Panc1 (cell line): Measurements from ENCODE around the gene LRRC31. TPM values are rescaled to one million over a fixed set of nuclear protein-coding genes. Genes with fewer than 3 reads are reported as not detected.
A peak's percentile ranks its signal among the peaks of the same experiment; 100 is the strongest.

Source experiments
- ATAC-seq: fragments of 200-7000 bp; cut with Tn5 transposase; 2 replicates; pipeline ENCODE4 v1.9.1; 2020; ENCODE audit warnings: mild to moderate bottlenecking, moderate library complexity
- BruUV-seq: library from RNA; stranded (reverse); fragments of 400-500 nt; replicated peaks from 2 replicates; lab custom pipeline; 2021; lab: Mats Ljungman, UMichigan
- CTCF ChIA-PET: fragments of 300-600 bp; sonication (Branson Sonifier 250); formaldehyde crosslinking; loops from one replicate; lab custom pipeline; 2022; ENCODE audit warnings: antibody characterized with exemption; lab: Charles Lee
- POLR2A ChIA-PET: fragments of 300-600 bp; sonication (Branson Sonifier 250); formaldehyde crosslinking; loops from one replicate; lab custom pipeline; 2022; ENCODE audit warnings: antibody characterized with exemption; lab: Charles Lee
- DNase-seq: peaks from one replicate; pipeline ENCODE4 v3.0.0-alpha.2; 2010; ENCODE audit warnings: low read depth, low spot score
- H3K27ac ChIP-seq: 2 replicates; pipeline ENCODE4 v1.5.1; 2011; ENCODE audit warnings: mild to moderate bottlenecking, low read length, inconsistent platforms
- H3K27me3 ChIP-seq: fragments of 200-500 bp; sonication (Bioruptor generic); 2 replicates; pipeline ENCODE4 v1.6.0; 2014; ENCODE audit warnings: low read length, inconsistent platforms; ENCODE audit not compliant: control insufficient read depth, insufficient read depth
- H3K36me3 ChIP-seq: fragments of 200-500 bp; sonication (Bioruptor generic); 2 replicates; pipeline ENCODE4 v1.5.1; 2014; ENCODE audit warnings: inconsistent platforms, mild to moderate bottlenecking, low read length, moderate library complexity; ENCODE audit not compliant: control insufficient read depth, insufficient read depth
- H3K4me1 ChIP-seq: 2 replicates; pipeline ENCODE4 v1.5.1; 2011; ENCODE audit warnings: inconsistent platforms, mild to moderate bottlenecking, low read length, moderate library complexity; ENCODE audit not compliant: control insufficient read depth, insufficient read depth
- H3K4me3 ChIP-seq, 2 experiments: 2 replicates each; pipeline ENCODE4 v1.5.1; 2011 to 2012; ENCODE audit warnings: low read depth in 2 of 2, low read length in 2 of 2, mild to moderate bottlenecking in 2 of 2, inconsistent platforms in 1 of 2, moderate library complexity in 1 of 2
- H3K9me3 ChIP-seq: fragments of 200-500 bp; sonication (Bioruptor generic); 2 replicates; pipeline ENCODE4 v1.5.1; 2014; ENCODE audit warnings: low read depth, mild to moderate bottlenecking, inconsistent platforms, low read length, moderate library complexity; ENCODE audit not compliant: control insufficient read depth, insufficient read depth
- CTCF ChIP-seq: fragments of 450-650 bp; IDR thresholded peaks from 2 replicates; pipeline ENCODE4 v1.5.1; 2017; ENCODE audit warnings: mild to moderate bottlenecking
- POLR2AphosphoS5 ChIP-seq: IDR thresholded peaks from 2 replicates; pipeline ENCODE4 v1.6.1; 2012; ENCODE audit warnings: mild to moderate bottlenecking, low read depth, low read length, moderate library complexity
- REST ChIP-seq, 2 experiments: IDR thresholded peaks; 2 replicates each; pipeline ENCODE4 v1.6.1; 2011 to 2012; ENCODE audit warnings: low read depth in 2 of 2, control low read depth in 1 of 2, low read length in 1 of 2, mild to moderate bottlenecking in 1 of 2, moderate library complexity in 1 of 2; ENCODE audit not compliant: insufficient read depth in 1 of 2
- SIN3A ChIP-seq: IDR thresholded peaks from 2 replicates; pipeline ENCODE4 v1.6.1; 2012; ENCODE audit warnings: low read depth, mild to moderate bottlenecking, low read length, moderate library complexity, borderline replicate concordance; ENCODE audit not compliant: insufficient read depth
- in situ Hi-C: cut with HindIII; loops from 2 replicates; pipeline ENCODE4 v1.10.0; 2016; ENCODE audit warnings: low sequenced_read_pairs, low pct_unique_long_range_greater_than_20kb
- intact Hi-C: fragments of 100-400 bp; cut with micrococcal nuclease; formaldehyde crosslinking; loops from one replicate; pipeline ENCODE4 v1.10.0; 2022; ENCODE audit not compliant: unreplicated experiment
- total RNA-seq: library from RNA; stranded (reverse); gene quantifications from one replicate; pipeline ENCODE4 v1.2.1, GENCODE V29; 2021; ENCODE audit not compliant: unreplicated experiment

The LRRC31 gene
- total RNA-seq, 1 experiment from 2014 or later, result not detected

GRCh38 chr3:169818316-169818715 is 51.4 kb downstream of the LRRC31 start:
- Histone ChIP-seq H3K4me3 (no peak overlapping the region), H3K9me3 (no peaks in the 10 kb centered on the region), H3K27ac (no peak overlapping the region), H3K27me3 (peaks cover 31% of the 10 kb centered on the region), H3K36me3 (no peaks in the 10 kb centered on the region), H3K4me1 (peaks cover 7% of the 10 kb centered on the region; the same call in 1 of the 2 replicates)
- BruUV-seq, result no TSS peak
- ATAC-seq (no peak), DNase-seq (no peak)
- POLR2A ChIA-PET, result no interaction called here
- in situ Hi-C loops (no loop called here), intact Hi-C loops (no loop called here)
- no peak for TF ChIP-seq REST (IDR thresholded peaks at IDR 0.05; ENCODE audit: insufficient read depth in 1 of 2, low read depth in 2 of 2, low read length in 1 of 2)
- no peak for TF ChIP-seq SIN3A
- CTCF ChIA-PET, result no interaction called here

- CTCF ChIA-PET, result no interaction called here
- H3K4me3 ChIP-seq, result no peak overlapping the region
- POLR2A ChIA-PET, result no interaction called here
- intact Hi-C loops, result no loop called here
- in situ Hi-C loops, result no loop called here
- no peak for TF ChIP-seq POLR2AphosphoS5
- H3K9me3 ChIP-seq, result no peaks in the 10 kb centered on the region
- H3K27me3 ChIP-seq, result peaks cover 11% of the 10 kb centered on the region; the same call in 1 of the 2 replicates
- no peak for DNase-seq
- H3K36me3 ChIP-seq, result no peaks in the 10 kb centered on the region
- H3K4me1 ChIP-seq, result peaks cover 17% of the 10 kb centered on the region; the same call in 1 of the 2 replicates
- H3K27ac ChIP-seq, result no peak overlapping the region
- no peak for ATAC-seq
- no TSS peak for BruUV-seq
Measured at GRCh38 chr3:169815590-169816150, 54.1 kb downstream of the LRRC31 start.

GRCh38 chr3:169813757-169814517 is 55.8 kb downstream of the LRRC31 start:
- TF ChIP-seq CTCF (peak; percentile 79), REST (IDR thresholded peaks at IDR 0.05; ENCODE audit: insufficient read depth in 1 of 2, low read depth in 2 of 2, low read length in 1 of 2) (no peak)
- Histone ChIP-seq H3K4me3 (peak overlapping the region; percentile 39 to 60), H3K27me3 (peaks cover 6% of the 10 kb centered on the region; the same call in 1 of the 2 replicates), H3K27ac (no peak overlapping the region; the same call in 1 of the 2 replicates), H3K4me1 (peaks cover 17% of the 10 kb centered on the region; the same call in 1 of the 2 replicates), H3K9me3 (no peaks in the 10 kb centered on the region), H3K36me3 (no peaks in the 10 kb centered on the region)
- ATAC-seq (peak; percentile 54), DNase-seq (no peak)
- no TSS peak for BruUV-seq
- in situ Hi-C loops, result no loop called here
- CTCF ChIA-PET, result no interaction called here
- POLR2A ChIA-PET, result no interaction called here
- intact Hi-C loops, result no loop called here
